Activated T-cell treated with anti-CD3 and anti-CD28 coated beads for 48 hours (primary cell): Measurements from ENCODE around the gene TEX10.
"Not testable (repeated sequence)": the region's sequence is repeated elsewhere in the genome, so short reads cannot be mapped to it uniquely, and the experiment has no call there.

Experiments used
- DNase-seq: peaks from one replicate; pipeline ENCODE4 v3.0.0-alpha.2; 2020; ENCODE audit warnings: low read depth

TEX10 gene

DNA sequence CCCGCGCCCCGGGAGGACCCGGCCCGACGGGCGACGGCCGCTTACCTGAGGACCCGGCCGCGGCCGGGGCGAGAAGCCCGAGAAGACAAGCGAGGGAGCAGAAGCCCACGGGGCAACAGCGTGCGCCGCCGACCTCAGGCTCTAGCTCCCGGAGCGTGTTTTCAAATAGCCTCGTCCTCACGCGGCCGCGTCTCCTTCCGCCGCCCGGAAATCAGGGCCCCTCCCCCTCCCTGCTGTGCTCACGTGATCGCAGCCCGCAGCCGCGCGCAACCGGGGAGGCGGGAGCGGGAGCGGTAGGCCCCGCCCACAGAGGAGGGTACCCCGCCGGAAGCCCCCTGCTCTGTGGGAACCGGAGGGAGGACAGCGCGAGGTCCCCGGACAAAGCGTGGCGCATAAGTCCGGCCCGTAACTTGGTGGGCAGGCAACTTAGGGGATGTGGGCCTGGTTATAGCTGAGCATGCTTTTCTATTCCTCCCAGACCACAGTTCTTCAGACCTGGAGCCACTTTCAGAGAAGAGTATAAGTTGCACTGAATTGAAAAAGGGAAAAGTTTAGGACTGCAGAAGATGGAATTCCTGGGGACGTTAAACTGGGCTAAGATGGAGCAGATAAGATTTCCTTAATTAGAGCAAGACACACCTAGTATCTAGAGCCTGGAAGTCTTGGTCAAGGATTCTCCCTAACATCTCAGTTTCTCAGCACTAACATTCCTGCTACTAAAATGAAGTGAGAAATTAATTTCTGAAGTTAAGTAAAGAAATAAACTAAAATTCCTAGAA is at the start of gene TEX10:
Gene TEX10, minus strand, starts transcription at position 216 of the 779 bp plus-strand sequence. CDS start 3,579 bp downstream, outside the sequence.
- peak; percentile 86 for DNase-seq

- no peak for DNase-seq
Observed at GRCh38 chr9:100401042-100401441, 48.3 kb upstream of the TEX10 start.

- no peak for DNase-seq
Observed at GRCh38 chr9:100397529-100398266, 45.0 kb upstream of the TEX10 start.

- DNase-seq, result no peak
Observed at GRCh38 chr9:100396769-100397168, 44.0 kb upstream of the TEX10 start.

DNA sequence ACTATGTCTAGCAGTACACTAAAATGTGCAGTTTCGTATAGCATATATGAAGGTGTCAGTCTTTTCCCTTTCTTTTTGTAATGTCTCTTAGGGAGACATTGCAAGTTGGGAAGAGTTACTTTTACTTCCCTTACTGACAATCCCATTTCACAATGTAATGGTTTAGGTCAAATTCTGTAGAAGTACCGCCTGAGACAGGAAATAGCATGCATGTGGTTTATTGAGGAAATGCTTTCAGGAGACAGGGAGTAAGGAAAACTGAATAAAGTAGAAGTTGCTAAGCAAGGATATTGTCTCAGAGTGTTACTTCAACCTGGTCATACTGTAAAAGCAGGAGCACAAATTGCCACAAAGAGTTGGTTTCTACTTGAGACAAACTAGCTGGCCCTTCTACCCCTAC is 42.1 kb upstream of the TEX10 start:
- DNase-seq, result no peak

- no peak for DNase-seq
Observed at GRCh38 chr9:100394032-100394695, 41.4 kb upstream of the TEX10 start.

DNA sequence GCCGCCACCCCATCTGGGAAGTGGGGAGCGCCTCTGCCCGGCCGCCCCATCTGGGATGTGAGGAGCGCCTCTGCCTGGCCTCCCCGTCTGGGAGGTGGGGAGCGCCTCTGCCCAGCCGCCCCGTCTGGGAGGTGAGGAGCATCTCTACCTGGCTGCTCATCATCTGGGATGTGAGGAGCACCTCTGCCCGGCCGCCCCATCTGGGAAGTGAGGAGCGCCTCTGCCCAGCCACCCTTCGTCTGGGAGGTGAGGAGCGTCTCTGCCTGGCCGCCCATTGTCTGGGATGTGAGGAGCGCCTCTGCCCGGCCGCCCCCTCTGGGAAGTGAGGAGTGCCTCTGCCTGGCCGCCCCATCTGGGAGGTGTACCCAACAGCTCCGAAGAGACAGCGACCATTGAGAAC is 40.2 kb upstream of the TEX10 start:
- not testable (repeated sequence) for DNase-seq

- no peak for DNase-seq
Observed at GRCh38 chr9:100379862-100380261, 27.1 kb upstream of the TEX10 start.

DNA sequence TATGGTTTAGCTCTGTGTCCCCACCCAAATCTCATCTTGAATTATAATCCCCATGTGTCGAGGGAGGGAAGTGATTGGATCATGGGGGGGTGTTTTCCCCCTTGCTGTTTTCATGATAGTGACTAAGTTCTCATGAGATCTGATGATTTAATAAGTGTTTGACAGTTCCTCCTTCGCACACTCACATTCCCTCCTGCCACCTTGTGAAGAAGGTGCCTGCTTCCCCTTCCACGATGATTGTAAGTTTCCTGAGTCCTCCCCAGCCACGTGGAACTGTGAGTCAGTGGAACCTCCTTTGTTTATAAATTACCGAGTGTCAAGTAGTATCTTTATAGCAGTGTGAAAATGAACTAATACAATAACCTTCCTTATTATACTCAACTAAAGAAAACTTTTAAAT is 24.3 kb upstream of the TEX10 start:
- DNase-seq, result no peak

DNA sequence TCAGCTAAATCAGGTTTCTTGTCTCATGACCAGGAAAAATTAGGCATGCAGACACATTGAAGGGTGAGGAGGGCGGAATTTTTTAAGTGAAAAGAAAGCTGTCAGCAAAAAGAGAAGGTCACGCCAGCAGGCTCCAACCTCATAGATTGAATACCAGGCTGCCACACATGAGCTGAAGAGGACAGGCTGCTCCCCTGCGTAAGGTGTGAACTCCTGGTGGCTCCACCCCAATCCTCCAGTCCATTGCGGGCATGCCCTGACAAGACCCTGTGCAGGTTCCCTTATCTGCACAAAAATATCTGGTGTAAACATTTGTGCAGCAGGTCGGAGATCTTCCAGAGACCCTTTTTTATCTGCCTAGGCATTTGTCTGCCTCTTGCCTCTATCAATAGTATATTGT is 22.9 kb upstream of the TEX10 start:
- no peak for DNase-seq

GRCh38 chr9:100372648-100373047 is 19.9 kb upstream of the TEX10 start:
- DNase-seq, result no peak

GRCh38 chr9:100370064-100370723 is 17.5 kb upstream of the TEX10 start:
- DNase-seq, result no peak

- no peak for DNase-seq
Observed at GRCh38 chr9:100368672-100369071, 15.9 kb upstream of the TEX10 start.

GRCh38 chr9:100366121-100366520 is 13.4 kb upstream of the TEX10 start:
- DNase-seq, result no peak

DNA sequence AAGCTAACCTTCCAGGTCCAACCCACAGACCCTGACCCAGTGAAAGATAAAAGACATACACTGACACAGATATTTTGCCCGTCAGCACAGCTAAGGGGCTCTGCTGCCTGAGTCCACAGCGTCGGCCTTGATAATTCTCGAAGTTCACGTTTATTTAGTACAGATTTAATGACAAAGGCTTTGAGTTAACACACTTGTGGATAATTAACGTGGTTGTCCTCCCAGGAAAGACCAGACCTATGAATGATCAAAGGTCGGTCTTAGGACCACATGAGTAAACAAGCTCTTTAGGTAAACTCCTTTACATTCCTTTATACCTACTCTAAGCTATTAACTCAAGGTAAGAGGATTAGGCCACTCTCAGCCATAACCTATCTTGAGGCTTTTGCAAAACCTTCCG is 11.3 kb upstream of the TEX10 start:
- DNase-seq, result no peak

GRCh38 chr9:100359057-100359456 is 6.3 kb upstream of the TEX10 start:
- DNase-seq, result no peak

DNA sequence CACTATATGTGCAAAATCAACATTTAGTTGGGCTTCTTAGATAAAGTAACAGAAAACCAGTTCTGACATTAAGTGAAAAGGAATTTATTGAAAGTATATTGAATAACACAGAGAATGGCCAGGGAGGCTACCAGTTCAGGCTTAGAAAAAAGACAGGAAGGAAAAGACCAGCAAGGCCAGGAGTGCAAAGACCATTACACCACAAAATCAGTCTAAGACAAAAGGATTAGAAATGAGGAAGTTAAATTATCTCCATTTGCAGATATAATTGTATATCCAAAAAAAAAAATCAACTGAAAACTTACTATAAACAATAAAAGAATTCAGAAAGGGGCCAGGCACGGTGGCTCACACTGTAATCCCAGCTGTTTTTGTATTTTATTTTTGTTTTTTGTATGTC is 4.8 kb upstream of the TEX10 start:
- DNase-seq, result no peak

DNA sequence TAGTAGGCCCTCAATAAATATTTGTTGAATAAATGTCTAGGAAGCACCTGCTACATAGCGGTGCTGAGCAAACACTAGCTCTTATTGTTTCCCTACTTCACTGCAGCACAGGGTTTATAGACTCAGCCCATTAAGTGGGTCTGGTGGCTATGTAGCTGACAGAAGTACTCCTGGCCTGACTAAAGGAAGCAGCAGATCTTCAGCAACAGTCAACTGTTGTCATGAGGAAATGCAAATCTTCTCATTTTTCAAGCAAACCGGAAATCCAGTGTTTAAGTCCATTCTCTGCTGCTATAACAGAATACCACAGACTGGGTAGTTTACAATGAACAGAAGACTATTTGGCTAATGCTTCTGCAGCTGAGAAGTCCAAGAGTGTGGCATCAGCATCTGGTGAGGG is 2.8 kb upstream of the TEX10 start:
- DNase-seq, result no peak

- DNase-seq, result no peak
Observed at GRCh38 chr9:100354121-100354800, 1.5 kb upstream of the TEX10 start.

DNA sequence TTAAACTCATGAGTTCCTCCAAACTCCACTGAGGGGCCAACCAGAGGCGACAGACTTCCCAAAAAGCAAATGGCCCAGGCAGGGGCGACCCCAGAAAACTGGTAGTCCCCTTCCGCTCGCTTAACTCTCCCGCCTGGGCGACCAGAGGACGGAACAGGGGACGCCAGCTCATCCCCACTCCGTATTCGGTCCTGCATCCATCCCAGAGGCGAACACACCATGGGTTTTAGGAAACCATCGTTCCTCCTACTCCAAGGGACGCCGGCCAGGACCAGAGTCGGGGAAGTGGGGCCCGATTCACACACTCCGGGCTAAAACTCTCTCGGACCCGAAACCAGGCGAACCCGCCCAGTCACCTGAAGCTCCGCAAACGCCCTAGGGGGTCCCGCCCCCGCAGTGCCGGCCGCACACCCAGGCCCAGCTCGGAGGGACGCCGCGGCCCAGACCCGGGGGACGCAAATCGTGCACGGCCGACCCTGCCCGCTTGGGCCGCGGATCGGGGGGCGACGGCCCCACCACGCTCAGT is 478 bp downstream of the TEX10 start:
- DNase-seq, result peak; percentile 9

GRCh38 chr9:100351508-100351907 is 1.2 kb downstream of the TEX10 start:
- DNase-seq, result no peak

DNA sequence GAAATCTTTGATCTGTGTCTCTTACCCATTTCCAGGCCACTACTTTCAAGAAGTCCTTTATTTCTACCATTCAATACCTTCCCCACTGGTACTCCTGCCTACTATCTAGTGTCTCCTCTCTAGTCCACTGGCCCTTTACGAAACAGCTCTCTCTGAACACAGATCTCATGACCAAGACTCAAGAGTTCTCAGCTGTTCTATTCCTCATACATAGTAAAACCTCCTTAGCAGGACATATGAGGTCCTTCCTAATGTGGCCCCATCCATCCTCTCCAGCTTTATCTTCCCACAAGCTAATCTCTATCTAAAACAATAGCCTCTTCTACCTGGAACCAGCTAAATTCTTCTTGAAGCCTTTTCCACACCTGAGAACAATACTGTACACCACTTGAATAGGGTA is 2.6 kb downstream of the TEX10 start:
- DNase-seq, result no peak
